Smooth muscle cell (in vitro differentiated cells): Measurements from ENCODE around the gene KDM5A. TPM values are rescaled to one million over a fixed set of nuclear protein-coding genes. Genes with fewer than 3 reads are reported as not detected.
"Not testable (repeated sequence)": the region's sequence is repeated elsewhere in the genome, so short reads cannot be mapped to it uniquely, and the experiment has no call there.

Source experiments
- DNase-seq: peaks from one replicate; lab custom pipeline; 2025; ENCODE audit not compliant: unreplicated experiment; lab: John Stamatoyannopoulos, UW
- H2AFZ ChIP-seq: fragments of 200-600 bp; sonication (generic); 2 replicates; pipeline ENCODE4 v1.6.0; 2016; ENCODE audit warnings: antibody characterized with exemption, low read depth, mild to moderate bottlenecking
- H3F3A ChIP-seq: fragments of 200-600 bp; sonication (generic); 2 replicates; pipeline ENCODE4 v1.6.0; 2017; ENCODE audit warnings: antibody characterized with exemption, low read depth
- H3K27ac ChIP-seq: fragments of 200-600 bp; sonication (generic); 2 replicates; pipeline ENCODE4 v1.5.1; 2016; ENCODE audit warnings: low read depth, mild to moderate bottlenecking
- H3K27me3 ChIP-seq: fragments of 200-600 bp; sonication (generic); 2 replicates; pipeline ENCODE4 v1.6.1; 2016; ENCODE audit warnings: low read depth, mild to moderate bottlenecking
- H3K36me3 ChIP-seq: fragments of 200-600 bp; sonication (generic); 2 replicates; pipeline ENCODE4 v1.5.1; 2016; ENCODE audit warnings: low read depth
- H3K4me1 ChIP-seq: fragments of 200-600 bp; sonication (generic); 2 replicates; pipeline ENCODE4 v1.5.1; 2016; ENCODE audit warnings: low read depth
- H3K4me2 ChIP-seq: fragments of 200-600 bp; sonication (generic); 2 replicates; pipeline ENCODE4 v1.6.0; 2016; ENCODE audit warnings: mild to moderate bottlenecking
- H3K4me3 ChIP-seq: fragments of 200-600 bp; sonication (generic); 2 replicates; pipeline ENCODE4 v1.5.1; 2016; ENCODE audit warnings: mild to moderate bottlenecking
- H3K79me2 ChIP-seq: fragments of 200-600 bp; sonication (generic); 2 replicates; pipeline ENCODE4 v1.6.0; 2016; ENCODE audit warnings: low read depth, mild to moderate bottlenecking
- H3K9ac ChIP-seq: fragments of 200-600 bp; sonication (generic); 2 replicates; pipeline ENCODE4 v1.6.0; 2016; ENCODE audit warnings: low read depth
- H3K9me3 ChIP-seq: fragments of 200-600 bp; sonication (generic); replicated peaks from 2 replicates; pipeline ENCODE4 v1.5.1; 2016; ENCODE audit warnings: low read depth
- H4K20me1 ChIP-seq: fragments of 200-600 bp; sonication (generic); 2 replicates; pipeline ENCODE4 v1.6.0; 2016; ENCODE audit warnings: low read depth
- CTCF ChIP-seq: fragments of 200-600 bp; sonication (generic); IDR thresholded peaks from 2 replicates; pipeline ENCODE4 v1.5.1; 2017; ENCODE audit warnings: borderline replicate concordance, mild to moderate bottlenecking, antibody characterized with exemption; ENCODE audit not compliant: insufficient read depth, poor library complexity, severe bottlenecking
- WGBS: methylation state at CpG from one replicate; pipeline ENCODE4 v1.1.7; 2016; ENCODE audit warnings: low lambda C conversion rate; 5-methylcytosine and 5-hydroxymethylcytosine counted together
- polyA plus RNA-seq: library from polyadenylated mRNA; unstranded; fragments of >200 nt; fragmentation: Nextera tagmentation; extraction: Ambion mirVana; gene quantifications from 2 replicates; pipeline ENCODE4 v1.2.1, GENCODE V29; 2016
- total RNA-seq: library from RNA; depleted of rRNA; stranded (reverse); fragments of >200 nt; gene quantifications from 2 replicates; pipeline ENCODE4 v1.2.3, GENCODE V29; 2014

The KDM5A gene
- total and polyA plus RNA-seq, 2 experiments from 2014 or later, result 30.5 to 87.2 TPM

- not testable (repeated sequence) for H3K4me2 ChIP-seq, H3K9ac ChIP-seq, H3K4me3 ChIP-seq, H3K27ac ChIP-seq, H3F3A ChIP-seq, H3K4me1 ChIP-seq, DNase-seq, H3K27me3 ChIP-seq, H2AFZ ChIP-seq
- Histone ChIP-seq H3K79me2 (peaks cover 23% of the 10 kb centered on the region), H3K9me3 (peaks cover 14% of the 10 kb centered on the region), H3K36me3 (peaks cover 39% of the 10 kb centered on the region), H4K20me1 (peaks cover 25% of the 10 kb centered on the region)
- WGBS, result 91% methylated on average over 7 of the region's 7 CpGs
These were observed 39.5 kb downstream of the KDM5A start for GRCh38 chr12:349625-350024.

- H3K79me2 ChIP-seq, result peaks cover 47% of the 10 kb centered on the region
- H3K9ac ChIP-seq, H3F3A ChIP-seq, H3K36me3 ChIP-seq, H3K4me2 ChIP-seq, H3K4me1 ChIP-seq, H3K27ac ChIP-seq, H2AFZ ChIP-seq, H3K9me3 ChIP-seq, H3K27me3 ChIP-seq, DNase-seq, H3K4me3 ChIP-seq: not testable (repeated sequence)
- peaks cover 73% of the 10 kb centered on the region for H4K20me1 ChIP-seq
- WGBS, result 95% methylated on average over 7 of the region's 7 CpGs
These were observed 46.1 kb downstream of the KDM5A start for GRCh38 chr12:343036-343435.

GRCh38 chr12:337039-337438, 52.1 kb downstream of the KDM5A start:
- Histone ChIP-seq H3F3A (no peaks in the 10 kb centered on the region), H3K4me3 (no peak overlapping the region), H4K20me1 (peaks cover 56% of the 10 kb centered on the region), H3K9ac (no peak overlapping the region), H3K27ac (no peak overlapping the region), H2AFZ (no peak overlapping the region), H3K36me3 (peaks cover 28% of the 10 kb centered on the region), H3K4me1 (no peaks in the 10 kb centered on the region), H3K4me2 (no peak overlapping the region), H3K9me3 (no peaks in the 10 kb centered on the region), H3K27me3 (no peaks in the 10 kb centered on the region), H3K79me2 (peaks cover 34% of the 10 kb centered on the region)
- no peak for TF ChIP-seq CTCF
- DNase-seq, result no peak
- 92% methylated on average over 6 of the region's 6 CpGs for WGBS

GRCh38 chr12:334125-334524, 55.0 kb downstream of the KDM5A start:
- Histone ChIP-seq H3K9me3 (no peaks in the 10 kb centered on the region), H3K9ac (no peak overlapping the region), H3K27ac (no peak overlapping the region), H2AFZ (no peak overlapping the region), H3K36me3 (peaks cover 37% of the 10 kb centered on the region), H3K79me2 (peaks cover 24% of the 10 kb centered on the region), H3K27me3 (no peaks in the 10 kb centered on the region), H3K4me2 (no peak overlapping the region), H4K20me1 (peaks cover 40% of the 10 kb centered on the region), H3K4me3 (no peak overlapping the region), H3K4me1 (no peaks in the 10 kb centered on the region), H3F3A (no peaks in the 10 kb centered on the region)
- WGBS, result 97% methylated on average over 1 of the region's 1 CpG
- no peak for DNase-seq
- TF ChIP-seq CTCF, result no peak
